Transverse colon (tissue), 4 donors: ENCODE results near the gene GAS2L1.

Source experiments
- CTCF ChIP-seq, 5 experiments: fragments of 200-600 bp in 3 of 5; fragments of 450-650 bp in 2 of 5; sonication (generic) in 3 of 5; IDR thresholded peaks; 1 replicate in 2 of 5; 2 replicates in 3 of 5; pipeline ENCODE4 v1.5.1; 2016 to 2017; ENCODE audit warnings: antibody characterized with exemption in 5 of 5, inconsistent platforms in 3 of 5, mild to moderate bottlenecking in 2 of 5, moderate library complexity in 1 of 5
- EP300 ChIP-seq: sonication (generic); formaldehyde crosslinking; IDR thresholded peaks from one replicate; pipeline ENCODE4 v1.6.1; 2017; ENCODE audit warnings: antibody characterized with exemption, low read depth
- POLR2A ChIP-seq: fragments of 450-650 bp; IDR thresholded peaks from one replicate; pipeline ENCODE4 v1.6.1; 2016; ENCODE audit warnings: antibody characterized with exemption, mild to moderate bottlenecking, moderate library complexity
- POLR2AphosphoS5 ChIP-seq, 3 donors: sonication (generic); formaldehyde crosslinking; IDR thresholded peaks; one replicate each; pipeline ENCODE4 v1.6.1; 2016; ENCODE audit warnings: antibody characterized with exemption in 3 of 3

- TF ChIP-seq POLR2A (no peak), CTCF (IDR thresholded peaks at IDR 0.05) (no peak), EP300 (no peak), POLR2AphosphoS5 (IDR thresholded peaks at IDR 0.05) (no peak)
These were observed 9.8 kb downstream of the GAS2L1 start for GRCh38 chr22:29316141-29316828.
